Gastroesophageal sphincter (tissue), 4 donors: ENCODE data around the gene EBLN1. TPM values are rescaled to one million over a fixed set of nuclear protein-coding genes. Genes with fewer than 3 reads are reported as not detected.

ENCODE experiments used
- ATAC-seq: fragments of 150-250 bp; one replicate; pipeline ENCODE4 v1.9.1; 2016; ENCODE audit warnings: mild to moderate bottlenecking, moderate library complexity
- H3K27ac ChIP-seq, 4 donors: fragments of 200-600 bp; sonication (generic) in 3 of 4; 1 replicate in 3 of 4; 2 replicates in 1 of 4; pipeline ENCODE4 v1.5.1; 2016 to 2019
- H3K27me3 ChIP-seq: fragments of 200-600 bp; sonication (generic); one replicate; pipeline ENCODE4 v1.5.1; 2019
- H3K36me3 ChIP-seq, 2 donors: fragments of 200-600 bp; sonication (generic); one replicate each; pipeline ENCODE4 v1.5.1; 2019; ENCODE audit warnings: control low read depth in 1 of 2
- H3K4me1 ChIP-seq, 3 donors: fragments of 200-600 bp; sonication (generic); 1 replicate in 2 of 3; 2 replicates in 1 of 3; pipeline ENCODE4 v1.5.1; 2016 to 2019; ENCODE audit warnings: control low read depth in 2 of 3
- H3K4me3 ChIP-seq, 2 donors: fragments of 200-600 bp; sonication (generic); one replicate each; pipeline ENCODE4 v1.5.1; 2019; ENCODE audit warnings: mild to moderate bottlenecking in 1 of 2, moderate library complexity in 1 of 2
- H3K9me3 ChIP-seq, 3 donors: fragments of 200-600 bp; sonication (generic); one replicate each; pipeline ENCODE4 v1.5.1; 2017 to 2019; ENCODE audit warnings: control low read depth in 2 of 3
- CTCF ChIP-seq, 4 experiments: fragments of 200-600 bp in 2 of 4; fragments of 450-650 bp in 2 of 4; sonication (generic) in 1 of 4; IDR thresholded peaks; one replicate each; pipeline ENCODE4 v1.5.1; 2017 to 2019; ENCODE audit warnings: antibody characterized with exemption in 4 of 4, mild to moderate bottlenecking in 2 of 4, moderate library complexity in 2 of 4
- EP300 ChIP-seq: sonication (generic); formaldehyde crosslinking; IDR thresholded peaks from one replicate; pipeline ENCODE4 v1.6.1; 2017; ENCODE audit warnings: antibody characterized with exemption, mild to moderate bottlenecking
- POLR2A ChIP-seq, 2 donors: fragments of 450-650 bp; IDR thresholded peaks; one replicate each; pipeline ENCODE4 v1.6.1; 2017; ENCODE audit warnings: antibody characterized with exemption in 2 of 2, mild to moderate bottlenecking in 2 of 2, moderate library complexity in 1 of 2
- POLR2AphosphoS5 ChIP-seq: sonication (generic); formaldehyde crosslinking; IDR thresholded peaks from one replicate; pipeline ENCODE4 v1.6.1; 2017; ENCODE audit warnings: antibody characterized with exemption
- WGBS, 2 donors: methylation state at CpG; one replicate each; pipeline ENCODE4 v1.1.5; 2018; ENCODE audit warnings: low coverage in 1 of 2; 5-methylcytosine and 5-hydroxymethylcytosine counted together
- total RNA-seq, 4 donors: library from RNA; depleted of rRNA; stranded (reverse); fragments of >200 nt; gene quantifications; one replicate each; pipeline ENCODE4 v1.1.0, GENCODE V29; 2016

EBLN1 gene
- total RNA-seq, 4 donors from 2014 or later = not detected

GRCh38 chr10:22258471-22258870 is 40.7 kb upstream of the EBLN1 start:
- no peak for TF ChIP-seq POLR2A (IDR thresholded peaks at IDR 0.05)
- no peak for TF ChIP-seq POLR2AphosphoS5
- no peak for TF ChIP-seq CTCF (IDR thresholded peaks at IDR 0.05)
- TF ChIP-seq EP300 = no peak
- Histone ChIP-seq H3K27me3 (peaks cover 2% of the 10 kb centered on the region), H3K36me3 (no peaks in the 10 kb centered on the region), H3K27ac (no peak overlapping the region), H3K4me1 (peaks cover 0 to 6% (median 0%) of the 10 kb centered on the region in 3 donors), H3K9me3 (no peaks in the 10 kb centered on the region), H3K4me3 (no peak overlapping the region)
- no peak for ATAC-seq
- WGBS, 2 donors = 70 to 76% methylated on average over 2 to 3 of the region's 3 CpGs

- H3K27ac ChIP-seq = peak overlapping the region; percentile 82 to 96 (median 94)
- ATAC-seq = peak; percentile 8
- no peak for TF ChIP-seq EP300
- no peak for TF ChIP-seq POLR2AphosphoS5
- no peak for TF ChIP-seq CTCF (IDR thresholded peaks at IDR 0.05)
- TF ChIP-seq POLR2A (IDR thresholded peaks at IDR 0.05) = no peak
- no peaks in the 10 kb centered on the region for H3K27me3 ChIP-seq
- H3K4me1 ChIP-seq = peaks cover 0 to 27% (median 0%) of the 10 kb centered on the region in 3 donors
- peak overlapping the region; percentile 39 to 84 for H3K4me3 ChIP-seq
- H3K36me3 ChIP-seq = no peaks in the 10 kb centered on the region
- WGBS, 2 donors = 80% methylated on average over 6 of the region's 24 CpGs; no CpG with 5 or more reads in 1 of the 2 donors
- no peaks in the 10 kb centered on the region for H3K9me3 ChIP-seq
Measured at GRCh38 chr10:22253580-22253882, 35.7 kb upstream of the EBLN1 start.

GRCh38 chr10:22252801-22253579 is 35.2 kb upstream of the EBLN1 start:
- Histone ChIP-seq H3K4me3 (peak overlapping the region; percentile 39 to 84), H3K9me3 (no peaks in the 10 kb centered on the region), H3K36me3 (no peaks in the 10 kb centered on the region), H3K27ac (peak overlapping the region; percentile 82 to 96 (median 94)), H3K4me1 (peaks cover 0 to 27% (median 0%) of the 10 kb centered on the region in 3 donors), H3K27me3 (no peaks in the 10 kb centered on the region)
- TF ChIP-seq POLR2A (IDR thresholded peaks at IDR 0.05) (no peak), EP300 (no peak), POLR2AphosphoS5 (no peak), CTCF (IDR thresholded peaks at IDR 0.05) (no peak)
- WGBS, 2 donors = 20 to 34% methylated on average over 1 to 8 of the region's 80 CpGs
- ATAC-seq = peak; percentile 56

GRCh38 chr10:22252224-22252800 is 34.5 kb upstream of the EBLN1 start:
- Histone ChIP-seq H3K27ac (peak overlapping the region; percentile 82 to 96 (median 94)), H3K4me3 (peak overlapping the region; percentile 39 to 84), H3K27me3 (no peaks in the 10 kb centered on the region), H3K9me3 (no peaks in the 10 kb centered on the region), H3K4me1 (peaks cover 0 to 27% (median 0%) of the 10 kb centered on the region in 3 donors), H3K36me3 (peaks cover 0 to 4% of the 10 kb centered on the region in 2 donors)
- TF ChIP-seq POLR2AphosphoS5 = peak; percentile 3
- peak; percentile 8 to 28 for TF ChIP-seq POLR2A (IDR thresholded peaks at IDR 0.05)
- TF ChIP-seq EP300 = no peak
- peak; percentile 72 for ATAC-seq
- 0% methylated on average over 3 to 12 of the region's 52 CpGs for WGBS, 2 donors

- WGBS, 2 donors = 0% methylated on average over 7 to 25 of the region's 28 CpGs
- ATAC-seq = peak; percentile 59
- peak; percentile 36 for TF ChIP-seq POLR2AphosphoS5
- TF ChIP-seq EP300 = no peak
- TF ChIP-seq POLR2A (IDR thresholded peaks at IDR 0.05) = no peak
- TF ChIP-seq CTCF (IDR thresholded peaks at IDR 0.05) = no peak
- no peaks in the 10 kb centered on the region for H3K9me3 ChIP-seq
- H3K4me1 ChIP-seq = peaks cover 0 to 28% (median 0%) of the 10 kb centered on the region in 3 donors
- peak overlapping the region; percentile 39 to 84 for H3K4me3 ChIP-seq
- H3K27me3 ChIP-seq = no peaks in the 10 kb centered on the region
- H3K27ac ChIP-seq = peak overlapping the region; percentile 82 to 96 (median 94)
- peaks cover 0 to 5% of the 10 kb centered on the region in 2 donors for H3K36me3 ChIP-seq
Measured at GRCh38 chr10:22251751-22252223, 34.0 kb upstream of the EBLN1 start.
